Heart right ventricle (tissue), 16 donors: ENCODE results near the gene FAM151B. TPM values are rescaled to one million over a fixed set of nuclear protein-coding genes. Genes with fewer than 3 reads are reported as not detected.

Experiments used
- ATAC-seq, 8 donors: fragments of 200-7000 bp; cut with Tn5 transposase; one replicate each; pipeline ENCODE4 v1.9.1; 2020; ENCODE audit warnings: mild to moderate bottlenecking in 8 of 8, moderate library complexity in 8 of 8, moderate number of reproducible peaks in 1 of 8
- DNase-seq, 2 donors: peaks; one replicate each; pipeline ENCODE4 v3.0.0-alpha.2; 2020
- H3K27ac ChIP-seq, 10 donors: fragments of 200-600 bp; sonication (generic) in 2 of 10; one replicate each; pipeline versions ENCODE4 v1.5.0 to v1.8.0; 2020 to 2022; ENCODE audit warnings: mild to moderate bottlenecking in 3 of 10
- H3K27me3 ChIP-seq, 7 donors: fragments of 200-600 bp; one replicate each; pipeline ENCODE4 v1.8.0; 2021 to 2022; ENCODE audit warnings: mild to moderate bottlenecking in 2 of 7
- H3K36me3 ChIP-seq, 9 donors: fragments of 200-600 bp; sonication (generic) in 1 of 9; one replicate each; pipeline versions ENCODE4 v1.5.0 to v1.8.0; 2020 to 2022; ENCODE audit warnings: mild to moderate bottlenecking in 2 of 9
- H3K4me1 ChIP-seq, 9 donors: fragments of 200-600 bp; sonication (generic) in 1 of 9; one replicate each; pipeline versions ENCODE4 v1.5.0 to v1.8.0; 2020 to 2022; ENCODE audit warnings: mild to moderate bottlenecking in 4 of 9
- H3K4me3 ChIP-seq, 10 donors: fragments of 200-600 bp; sonication (generic) in 2 of 10; one replicate each; pipeline versions ENCODE4 v1.5.0 to v1.8.0; 2020 to 2022; ENCODE audit warnings: mild to moderate bottlenecking in 7 of 10, moderate library complexity in 2 of 10
- H3K9me3 ChIP-seq, 11 donors: fragments of 200-600 bp in 10 of 11; sonication (generic) in 2 of 11; one replicate each; pipeline versions ENCODE4 v1.5.0 to v1.8.0; 2013 to 2022; ENCODE audit warnings: mild to moderate bottlenecking in 2 of 11, control low read depth in 1 of 11, moderate library complexity in 1 of 11
- CTCF ChIP-seq, 9 donors: fragments of 200-600 bp; sonication (generic) in 2 of 9; IDR thresholded peaks; one replicate each; pipeline versions ENCODE4 v1.5.0 to v1.8.0; 2021 to 2022; ENCODE audit warnings: antibody characterized with exemption in 9 of 9, mild to moderate bottlenecking in 5 of 9, moderate library complexity in 1 of 9
- WGBS, 2 donors: extraction: QIAGEN DNeasy Blood & Tissue Kit; methylation state at CpG; one replicate each; pipeline ENCODE4 v1.1.7; 2013; ENCODE audit warnings: inconsistent platforms in 1 of 2; 5-methylcytosine and 5-hydroxymethylcytosine counted together
- intact Hi-C, 10 donors: fragments of 100-400 bp; cut with DNase I; formaldehyde crosslinking; loops; one replicate each; pipeline versions ENCODE4 v1.11.1 to v1.14.2; 2022
- polyA plus RNA-seq, 2 donors: library from polyadenylated mRNA; stranded (reverse); fragments of 200-250 nt; gene quantifications; one replicate each; pipeline ENCODE4 v1.2.3, GENCODE V29; 2013
- total RNA-seq, 10 donors: library from RNA; stranded (reverse); fragmentation: NEBNext Ultra II Directional in 3 of 10; extraction: Animal tissue kit (Norgen Biotek cat#: 25700) in 3 of 10; gene quantifications; one replicate each; pipeline versions ENCODE4 v1.2.1 to v1.2.4, GENCODE V29; 2021 to 2023
- donor health status: Arrhythmogenic right ventricular cardiomyopathy.
- donor health status: ischemic (EF 13 %, LVEDD 7.1; RV severe dilation, severe dysfunction).
- donor health status: healthy with polysubstance abuse.
- donor health status: DM: no; HTN: yes; CAD: no.
- donor health status: DM: no; HTN: no; CAD: no.
- donor health status: ischemic (EF 25% LVEDD 6.9; RV normal size, moderate dysfunction).
- donor health status: ischemic (EF 25% LVEDD 5.7; RV mildly dilated, moderate dysfunction).
- donor health status: healthy.
- donor health status: DM: yes; HTN: yes; CAD: no.
- donor health status: Ischemic cardiomyopathy.
- donor health status: ischemic (EF 35%, LVEDD 5.7; RV mildly dilated, moderate dysfunction).
- donor health status: nonischemic (EF 11% LVEDD 7.7; RV severe dilation, severe dysfunction).
- donor health status: DM: yes; HTN: yes; CAD: no.
- donor health status: PGD.
- donor health status: ischemic (EF 29% LVEDD 5.4; RV normal size, mild dysfunction).
- donor health status: nonischemic (EF 23%, LVEDD 6.1; RV moderate dilation, normal function).

Gene FAM151B
- total and polyA plus RNA-seq, 12 donors = 0.39 to 2.8 (median 1.4) TPM

GRCh38 chr5:80516826-80517225 is 28.9 kb downstream of the FAM151B start:
- intact Hi-C loops = no loop called here
- Histone ChIP-seq H3K27me3 (no peaks in the 10 kb centered on the region), H3K36me3 (peaks cover 0 to 46% (median 0%) of the 10 kb centered on the region in 9 donors), H3K4me1 (no peaks in the 10 kb centered on the region), H3K9me3 (no peaks in the 10 kb centered on the region), H3K4me3 (no peak overlapping the region), H3K27ac (no peak overlapping the region)
- DNase-seq (no peak), ATAC-seq (no peak)
- no peak for TF ChIP-seq CTCF (IDR thresholded peaks at IDR 0.05)
- 85 to 88% methylated on average over 4 of the region's 4 CpGs for whole genome bisulfite sequencing, 2 donors

GRCh38 chr5:80540691-80541090 is 52.8 kb downstream of the FAM151B start:
- DNase-seq (no peak), ATAC-seq (no peak)
- H3K27me3 ChIP-seq = no peaks in the 10 kb centered on the region
- peaks cover 0 to 15% (median 0%) of the 10 kb centered on the region in 11 donors for H3K9me3 ChIP-seq
- intact Hi-C loops = no loop called here
- no peak for TF ChIP-seq CTCF (IDR thresholded peaks at IDR 0.05)
- H3K36me3 ChIP-seq = no peaks in the 10 kb centered on the region
- H3K27ac ChIP-seq = no peak overlapping the region
- H3K4me1 ChIP-seq = no peaks in the 10 kb centered on the region
- no peak overlapping the region for H3K4me3 ChIP-seq
- WGBS, 2 donors = 77 to 79% methylated on average over 1 of the region's 1 CpG

- Histone ChIP-seq H3K9me3 (peaks cover 0 to 8% (median 0%) of the 10 kb centered on the region in 11 donors), H3K27me3 (no peaks in the 10 kb centered on the region), H3K4me3 (no peak overlapping the region), H3K27ac (no peak overlapping the region), H3K36me3 (no peaks in the 10 kb centered on the region), H3K4me1 (no peaks in the 10 kb centered on the region)
- intact Hi-C loops = no loop called here
- ATAC-seq = no peak
- WGBS, 2 donors = 52 to 59% methylated on average over 3 of the region's 3 CpGs
- no peak for TF ChIP-seq CTCF (IDR thresholded peaks at IDR 0.05)
- DNase-seq = no peak
These were observed 53.5 kb downstream of the FAM151B start for GRCh38 chr5:80541392-80541791.

GRCh38 chr5:80554646-80555045 is 66.7 kb downstream of the FAM151B start:
- ATAC-seq = no peak

More at GRCh38 chr5:80554646-80555045, 66.7 kb downstream of the FAM151B start:
- 39 to 41% methylated on average over 4 of the region's 4 CpGs for WGBS, 2 donors
- Histone ChIP-seq H3K36me3 (no peaks in the 10 kb centered on the region), H3K4me3 (no peak overlapping the region), H3K9me3 (no peaks in the 10 kb centered on the region), H3K27ac (no peak overlapping the region), H3K27me3 (peaks cover 0 to 78% (median 40%) of the 10 kb centered on the region in 7 donors), H3K4me1 (no peaks in the 10 kb centered on the region)
- DNase-seq = no peak
- intact Hi-C loops = no loop called here
- TF ChIP-seq CTCF (IDR thresholded peaks at IDR 0.05) = no peak
